ENCODE measurements around the gene GSG1. TPM values are rescaled to one million over a fixed set of nuclear protein-coding genes. Genes with fewer than 3 reads are reported as not detected.

Gene GSG1
- total RNA-seq, 2 donors from 2014 or later: not detected

DNA sequence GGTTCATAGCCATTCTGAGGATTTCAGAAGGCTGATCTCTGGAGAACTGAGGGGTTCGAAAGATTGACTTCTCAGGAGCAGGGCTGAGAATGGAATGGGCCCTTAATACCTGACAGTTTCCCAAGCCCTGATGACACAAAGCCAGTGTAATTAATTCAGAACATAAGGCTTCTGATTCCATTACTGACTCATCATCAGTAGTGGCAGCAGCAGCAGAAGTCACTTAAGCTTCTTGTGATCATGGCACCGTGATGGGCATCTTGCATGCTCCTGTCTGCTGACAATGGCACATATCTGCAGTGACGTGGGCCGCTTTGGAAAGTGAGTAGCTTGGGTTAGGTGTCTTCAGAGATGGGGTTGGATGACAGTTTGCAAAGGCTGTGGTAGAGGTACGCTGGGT, 38.2 kb upstream of the GSG1 start:
- no peaks in the 10 kb centered on the region for H3K9me3 ChIP-seq
- intact Hi-C loops (cut with DNase I): no loop called here
- H3K27ac ChIP-seq: no peak overlapping the region
- no peak for DNase-seq
- no peaks in the 10 kb centered on the region for H3K36me3 ChIP-seq
- TF ChIP-seq, protein P1, sequence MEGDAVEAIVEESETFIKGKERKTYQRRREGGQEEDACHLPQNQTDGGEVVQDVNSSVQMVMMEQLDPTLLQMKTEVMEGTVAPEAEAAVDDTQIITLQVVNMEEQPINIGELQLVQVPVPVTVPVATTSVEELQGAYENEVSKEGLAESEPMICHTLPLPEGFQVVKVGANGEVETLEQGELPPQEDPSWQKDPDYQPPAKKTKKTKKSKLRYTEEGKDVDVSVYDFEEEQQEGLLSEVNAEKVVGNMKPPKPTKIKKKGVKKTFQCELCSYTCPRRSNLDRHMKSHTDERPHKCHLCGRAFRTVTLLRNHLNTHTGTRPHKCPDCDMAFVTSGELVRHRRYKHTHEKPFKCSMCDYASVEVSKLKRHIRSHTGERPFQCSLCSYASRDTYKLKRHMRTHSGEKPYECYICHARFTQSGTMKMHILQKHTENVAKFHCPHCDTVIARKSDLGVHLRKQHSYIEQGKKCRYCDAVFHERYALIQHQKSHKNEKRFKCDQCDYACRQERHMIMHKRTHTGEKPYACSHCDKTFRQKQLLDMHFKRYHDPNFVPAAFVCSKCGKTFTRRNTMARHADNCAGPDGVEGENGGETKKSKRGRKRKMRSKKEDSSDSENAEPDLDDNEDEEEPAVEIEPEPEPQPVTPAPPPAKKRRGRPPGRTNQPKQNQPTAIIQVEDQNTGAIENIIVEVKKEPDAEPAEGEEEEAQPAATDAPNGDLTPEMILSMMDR (IDR thresholded peaks at IDR 0.05): no peak
- no peaks in the 10 kb centered on the region for H3K27me3 ChIP-seq
- H3K9ac ChIP-seq (ENCODE audit: low read depth in 2 of 2, low read length in 2 of 2): no peak overlapping the region
- no peak overlapping the region for H3K4me3 ChIP-seq
- no peaks in the 10 kb centered on the region for H3K4me1 ChIP-seq

DNA sequence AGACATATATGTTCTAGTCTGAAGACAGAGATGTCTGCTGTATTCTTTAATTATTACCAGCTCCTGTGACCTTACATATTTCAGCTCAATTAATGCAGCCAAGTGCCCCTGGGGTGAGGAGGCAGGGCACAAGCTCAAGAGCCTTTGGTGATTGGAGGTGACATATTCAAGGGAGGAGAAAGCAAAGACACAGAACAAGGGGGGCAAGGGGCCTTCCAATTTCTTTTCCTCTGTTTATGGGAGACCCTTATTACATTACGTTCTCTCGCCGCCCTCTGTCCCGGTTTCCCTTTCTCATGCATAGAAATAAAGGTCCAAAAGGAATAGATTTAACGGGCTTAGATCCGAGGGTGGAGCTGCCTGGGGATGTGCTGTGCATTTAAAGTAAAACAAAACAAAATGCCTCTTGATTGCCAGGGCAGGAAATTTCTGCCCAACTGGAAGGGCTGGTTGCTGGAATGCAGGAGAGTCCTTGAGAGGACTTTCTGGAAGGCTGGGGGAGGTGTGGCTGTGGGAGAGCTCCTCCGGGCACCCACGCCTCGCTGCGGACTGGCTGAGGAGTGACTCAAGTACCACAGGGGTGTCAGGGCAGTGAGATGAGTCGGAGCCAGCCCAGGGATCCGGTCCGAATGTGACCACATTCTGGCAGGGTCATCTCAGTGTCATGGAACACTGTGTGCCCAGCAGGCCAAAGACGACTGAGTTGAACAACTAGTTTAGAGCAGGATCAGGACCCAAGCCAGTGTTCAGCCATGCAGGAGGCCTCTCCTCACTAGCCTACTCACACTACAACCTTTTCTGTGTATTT, 32.1 kb upstream of the GSG1 start:
- no peak for DNase-seq
- H3K9me3 ChIP-seq: no peaks in the 10 kb centered on the region
- H3K4me3 ChIP-seq: no peak overlapping the region
- no peak overlapping the region for H3K27ac ChIP-seq
- H3K9ac ChIP-seq (ENCODE audit: low read depth in 2 of 2, low read length in 2 of 2): no peak overlapping the region
- intact Hi-C loops (cut with DNase I): no loop called here
- H3K27me3 ChIP-seq: no peaks in the 10 kb centered on the region
- TF ChIP-seq, protein P1 (IDR thresholded peaks at IDR 0.05): no peak
- no peaks in the 10 kb centered on the region for H3K4me1 ChIP-seq
- no peaks in the 10 kb centered on the region for H3K36me3 ChIP-seq

DNA sequence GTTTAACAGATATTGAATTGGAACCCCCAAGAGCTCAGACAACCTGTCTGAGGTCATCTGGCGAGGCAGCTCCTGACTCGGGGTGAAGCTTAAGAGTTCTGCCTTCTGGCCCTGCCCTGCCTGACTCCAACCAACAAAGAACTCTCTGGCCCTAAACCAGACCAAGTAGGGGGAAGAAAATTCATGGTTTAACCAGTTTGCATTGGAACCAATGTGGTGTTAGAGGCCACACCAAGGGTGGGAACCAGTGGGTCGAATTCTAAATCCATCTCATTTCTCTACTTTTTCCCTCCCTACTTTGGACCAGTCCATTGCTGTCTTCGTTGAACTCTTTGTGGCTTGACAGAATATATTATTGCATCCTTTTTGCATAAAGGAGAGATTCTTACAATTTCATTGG, 30.4 kb upstream of the GSG1 start:
- Histone ChIP-seq H3K36me3 (no peaks in the 10 kb centered on the region), H3K4me3 (no peak overlapping the region), H3K9ac (ENCODE audit: low read depth in 2 of 2, low read length in 2 of 2) (no peak overlapping the region), H3K27ac (no peak overlapping the region), H3K4me1 (no peaks in the 10 kb centered on the region), H3K27me3 (no peaks in the 10 kb centered on the region), H3K9me3 (no peaks in the 10 kb centered on the region)
- intact Hi-C loops (cut with DNase I): no loop called here
- no peak for DNase-seq
- TF ChIP-seq, protein P1 (IDR thresholded peaks at IDR 0.05): no peak

DNA sequence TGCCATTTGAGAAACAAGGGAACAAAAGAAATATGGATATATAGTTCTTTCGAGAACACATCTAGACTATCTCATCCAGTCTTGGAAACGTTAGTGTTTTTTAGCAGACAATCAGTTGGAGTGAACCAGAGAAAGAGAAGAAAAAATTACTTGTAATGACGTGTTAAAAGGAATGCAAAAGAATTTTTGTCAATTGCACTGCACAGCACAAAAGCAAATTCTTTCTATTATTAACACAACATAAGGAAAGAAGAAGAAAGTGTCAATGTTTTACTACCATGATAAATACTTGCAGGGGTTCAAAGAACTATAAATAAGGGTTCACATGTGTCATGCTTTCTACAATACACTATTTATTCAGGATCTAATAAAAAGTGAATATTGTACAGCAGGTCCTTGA, 27.5 kb upstream of the GSG1 start:
- TF ChIP-seq, protein P1 (IDR thresholded peaks at IDR 0.05): no peak
- Histone ChIP-seq H3K9me3 (no peaks in the 10 kb centered on the region), H3K36me3 (no peaks in the 10 kb centered on the region), H3K4me1 (no peaks in the 10 kb centered on the region), H3K27me3 (no peaks in the 10 kb centered on the region), H3K4me3 (no peak overlapping the region), H3K27ac (no peak overlapping the region), H3K9ac (ENCODE audit: low read depth in 2 of 2, low read length in 2 of 2) (no peak overlapping the region)
- DNase-seq: no peak
- intact Hi-C loops (cut with DNase I): no loop called here

DNA sequence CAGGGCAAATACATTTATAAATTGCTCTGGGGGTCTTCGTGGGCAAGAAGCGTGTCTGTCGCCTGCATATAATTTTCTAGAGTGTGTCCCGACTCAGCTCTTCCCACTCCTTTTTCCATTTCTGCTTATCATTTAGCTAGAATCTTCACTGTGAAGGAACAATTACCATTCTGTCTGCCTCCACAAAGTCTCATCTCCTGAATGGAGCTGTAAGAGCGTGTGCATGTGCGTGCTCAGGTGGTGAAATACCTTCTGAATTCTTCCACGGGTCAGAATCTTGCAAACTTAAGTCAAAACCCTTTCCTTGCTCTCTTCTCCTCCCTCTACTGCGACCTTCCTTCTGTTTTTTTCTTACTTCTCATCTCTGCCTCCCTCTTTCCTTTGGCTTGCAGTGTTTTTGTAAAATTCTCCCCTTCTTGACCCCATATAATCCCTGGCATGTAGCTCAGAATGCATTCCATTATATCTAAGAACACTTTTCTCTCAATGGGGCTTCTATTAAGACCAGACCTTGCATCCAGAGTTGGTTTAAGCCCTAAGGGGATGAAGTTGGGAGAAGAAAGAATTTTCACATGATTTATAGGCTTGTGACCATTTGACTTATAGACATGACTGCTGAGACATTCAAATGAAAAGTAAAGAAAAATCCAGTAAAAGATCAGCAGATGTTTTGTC, 25.0 kb upstream of the GSG1 start:
- Histone ChIP-seq H3K4me3 (no peak overlapping the region), H3K27ac (no peak overlapping the region), H3K4me1 (no peaks in the 10 kb centered on the region), H3K9me3 (no peaks in the 10 kb centered on the region), H3K27me3 (no peaks in the 10 kb centered on the region), H3K9ac (ENCODE audit: low read depth in 2 of 2, low read length in 2 of 2) (no peak overlapping the region), H3K36me3 (no peaks in the 10 kb centered on the region)
- DNase-seq: no peak
- TF ChIP-seq, protein P1 (IDR thresholded peaks at IDR 0.05): no peak
- intact Hi-C loops (cut with DNase I): no loop called here

All from colonic mucosa (tissue), 4 donors.